GM18520 (cell line): ENCODE results near the gene MPZL3.
"Not testable (repeated sequence)": the region's sequence is repeated elsewhere in the genome, so short reads cannot be mapped to it uniquely, and the experiment has no call there.

Experiments used
- ATAC-seq: cut with Tn5 transposase; IDR thresholded peaks from one replicate; pipeline ENCODE4 v1.9.1; 2021; ENCODE audit not compliant: unreplicated experiment

Gene MPZL3

DNA sequence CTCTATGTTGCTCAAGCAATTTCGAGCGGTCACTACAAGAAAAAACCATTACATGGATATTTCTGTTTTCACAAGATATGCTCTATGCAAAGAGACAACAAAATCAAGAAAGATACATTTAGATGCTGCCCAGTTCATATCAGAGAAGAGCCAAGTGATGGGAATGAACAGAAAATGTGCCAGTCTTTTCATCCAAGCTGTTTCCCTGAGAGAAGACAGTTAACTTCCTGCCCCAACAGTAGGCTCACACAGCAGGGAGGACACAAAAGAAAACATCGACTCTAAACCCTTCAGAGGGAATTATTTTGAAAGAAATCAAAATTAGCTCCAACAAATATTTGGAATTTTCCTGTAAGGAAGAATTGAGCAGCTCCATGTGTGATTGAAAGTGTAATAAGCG is 39.0 kb downstream of the MPZL3 start:
- no peak for ATAC-seq

DNA sequence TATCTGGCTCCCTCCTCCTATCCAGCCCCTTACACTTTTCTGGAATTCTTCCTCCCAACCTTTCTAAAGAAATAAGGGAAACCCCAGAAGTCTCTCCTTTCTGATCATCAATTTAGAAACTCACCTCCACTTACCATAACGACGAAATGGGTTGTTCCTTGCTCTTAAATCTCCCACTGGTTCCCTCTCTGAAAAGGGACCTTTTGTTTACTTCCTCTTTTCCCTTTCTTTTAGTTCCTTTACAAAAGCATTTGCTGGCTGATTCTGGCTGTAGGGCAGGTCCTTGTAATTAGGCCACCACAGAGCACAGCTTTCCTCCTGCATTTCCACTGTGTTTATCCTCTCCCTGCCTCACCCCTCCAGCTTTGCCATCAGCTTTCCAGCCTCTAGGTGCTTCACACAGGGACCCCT is 39.4 kb downstream of the MPZL3 start:
- no peak for ATAC-seq

- no peak for ATAC-seq
Measured at GRCh38 chr11:118212131-118212725, 39.9 kb downstream of the MPZL3 start.

DNA sequence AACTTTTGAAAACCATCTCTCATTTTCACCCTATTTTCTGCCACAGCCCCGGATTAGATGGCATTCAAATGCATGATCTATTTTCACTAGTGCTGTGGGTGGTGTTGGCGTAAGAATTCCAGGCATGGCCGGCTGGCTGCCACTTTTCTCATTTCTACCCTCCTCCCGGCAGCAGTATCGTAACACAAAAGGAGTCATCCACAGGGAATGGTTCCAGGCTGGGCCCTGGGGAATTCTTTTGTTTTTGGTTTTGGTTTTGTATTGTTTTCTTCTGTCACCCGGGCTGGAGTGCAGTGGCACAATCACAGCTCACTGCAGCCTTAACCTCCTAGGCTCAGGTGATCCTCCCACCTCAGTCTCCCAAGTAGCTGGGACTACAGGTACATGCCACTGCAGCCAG is 41.2 kb downstream of the MPZL3 start:
- no peak for ATAC-seq

DNA sequence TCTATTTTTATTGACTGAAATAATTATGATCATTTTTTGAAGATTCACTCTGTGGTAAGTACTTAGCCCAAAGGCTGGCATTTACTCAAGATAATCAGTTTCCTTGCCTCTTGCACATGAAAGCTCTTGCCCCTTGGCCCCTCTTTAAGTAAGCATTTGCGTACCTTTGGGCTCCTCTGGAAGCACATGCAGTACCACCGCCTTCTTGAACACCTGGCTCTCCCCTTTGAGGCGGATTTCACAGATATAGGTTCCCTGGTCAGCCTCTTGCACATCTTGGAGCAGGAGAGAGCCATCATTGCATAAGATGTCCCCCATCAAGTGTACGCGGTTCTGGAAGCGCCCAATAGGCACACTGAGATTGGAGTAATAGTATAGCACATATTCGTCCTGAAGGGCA is 41.8 kb downstream of the MPZL3 start:
- ATAC-seq: no peak

- ATAC-seq: no peak
Measured at GRCh38 chr11:118209033-118209432, 43.1 kb downstream of the MPZL3 start.

GRCh38 chr11:118207079-118207478 is 45.1 kb downstream of the MPZL3 start:
- ATAC-seq: no peak

- ATAC-seq: no peak
Measured at GRCh38 chr11:118206391-118207031, 45.7 kb downstream of the MPZL3 start.

GRCh38 chr11:118205606-118206378 is 46.4 kb downstream of the MPZL3 start:
- no peak for ATAC-seq

DNA sequence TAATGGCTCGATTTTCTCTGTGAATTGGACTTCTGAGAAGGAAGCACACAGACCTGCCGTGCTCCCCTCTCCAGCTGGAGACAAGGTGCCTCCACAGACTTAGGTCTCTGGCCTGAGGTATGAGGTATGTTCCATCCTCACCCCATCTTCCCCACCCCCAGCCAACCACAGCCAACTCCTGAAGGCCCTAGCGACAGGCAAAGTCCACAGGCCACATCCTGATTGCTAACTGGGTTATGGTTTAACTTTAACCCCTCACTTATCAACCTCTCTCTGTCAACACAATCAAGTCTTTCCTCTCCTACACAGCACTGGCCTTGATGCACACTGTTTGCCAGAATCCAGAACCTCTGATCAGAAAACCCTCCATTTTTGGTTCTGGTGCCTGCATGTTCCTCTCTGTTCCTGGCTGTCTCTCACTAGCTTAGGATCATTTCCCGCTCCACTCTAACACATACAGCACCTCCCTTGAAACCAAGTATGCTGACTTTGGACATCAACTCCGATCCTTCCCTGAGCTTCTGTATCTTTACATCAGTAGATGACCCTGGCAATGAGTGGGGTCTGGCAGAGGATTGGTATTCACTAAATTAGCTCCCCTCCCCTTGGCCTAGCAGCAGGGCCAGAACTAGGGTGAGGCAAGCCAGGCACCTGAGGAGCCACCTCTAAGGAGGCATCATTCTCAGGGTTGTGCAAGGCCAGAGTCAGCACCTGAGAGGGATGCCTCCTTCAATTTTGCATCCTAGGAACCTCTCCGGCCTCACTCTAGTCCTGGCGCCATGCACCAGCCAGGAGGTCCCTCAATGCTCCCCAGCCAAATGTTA is 49.4 kb downstream of the MPZL3 start:
- ATAC-seq: no peak

- ATAC-seq: no peak
Measured at GRCh38 chr11:118201966-118202365, 50.2 kb downstream of the MPZL3 start.

- no peak for ATAC-seq
Measured at GRCh38 chr11:118200901-118201680, 51.1 kb downstream of the MPZL3 start.

DNA sequence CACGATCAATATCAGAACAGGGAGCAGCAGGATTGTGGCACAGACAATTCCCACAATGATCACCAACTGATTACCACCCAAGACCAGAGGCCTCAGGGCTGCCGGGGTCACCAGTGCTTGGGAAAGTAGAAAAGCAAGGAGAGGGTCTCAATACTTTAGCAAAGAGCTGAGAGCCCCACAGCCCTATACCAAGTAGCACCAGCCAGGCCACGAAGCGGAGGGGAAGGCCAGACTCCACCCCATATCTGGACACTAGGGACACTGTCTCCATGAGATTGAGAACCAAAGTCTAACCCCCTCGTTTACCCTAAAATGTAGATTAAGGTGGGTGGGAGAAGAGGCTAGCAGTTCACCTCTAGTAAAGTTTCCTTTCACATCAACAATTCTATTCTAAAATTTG is 51.7 kb downstream of the MPZL3 start:
- no peak for ATAC-seq

GRCh38 chr11:118199135-118199534 is 53.0 kb downstream of the MPZL3 start:
- no peak for ATAC-seq

GRCh38 chr11:118198370-118198769 is 53.8 kb downstream of the MPZL3 start:
- no peak for ATAC-seq

DNA sequence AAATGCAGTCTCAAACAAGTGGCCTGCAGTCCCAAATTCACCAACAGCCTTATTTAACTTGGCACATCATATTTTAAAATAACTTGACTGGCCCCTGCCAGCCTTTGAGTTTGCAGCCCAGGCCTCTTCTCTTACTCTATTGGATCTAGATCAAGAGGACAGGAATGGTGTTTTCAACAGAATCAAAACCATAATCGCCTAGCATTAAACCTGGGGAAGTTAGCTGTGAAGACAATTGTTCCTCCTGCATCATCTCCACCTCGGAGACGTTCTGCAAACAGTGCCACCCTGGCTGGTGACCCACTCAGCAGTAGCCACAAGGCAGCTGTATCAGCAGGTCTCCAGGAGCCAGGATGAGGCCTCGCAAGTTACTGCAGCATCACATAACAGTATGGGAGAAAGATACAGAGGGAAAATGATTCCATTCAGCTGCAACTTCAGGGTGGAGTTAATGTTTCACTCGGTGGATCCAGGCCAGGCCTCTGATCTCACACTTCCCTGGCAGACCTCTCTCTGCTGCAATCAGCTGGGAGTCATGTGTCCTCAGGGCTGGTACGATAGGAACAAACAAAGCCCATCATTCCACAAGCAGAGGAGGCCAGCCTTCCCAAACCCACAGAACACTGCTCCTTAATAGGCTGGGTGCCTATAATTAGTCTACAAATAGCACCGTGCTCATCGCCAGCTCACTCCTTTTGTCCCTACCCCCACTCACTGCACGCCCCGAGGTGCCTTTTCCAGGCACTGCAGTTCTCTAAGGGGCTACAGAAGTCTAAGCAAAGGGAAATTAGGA is 57.1 kb downstream of the MPZL3 start:
- no peak for ATAC-seq

GRCh38 chr11:118193910-118194566 is 58.1 kb downstream of the MPZL3 start:
- ATAC-seq: no peak

- ATAC-seq: not testable (repeated sequence)
Measured at GRCh38 chr11:118192817-118193216, 59.3 kb downstream of the MPZL3 start.

GRCh38 chr11:118190942-118191506 is 61.1 kb downstream of the MPZL3 start:
- ATAC-seq: not testable (repeated sequence)
